SH-SY5Y (cell line): ENCODE results near the gene MYBPC2.

Experiments
- GATA2 ChIP-seq: IDR thresholded peaks from 2 replicates; pipeline ENCODE4 v1.6.1; 2011; ENCODE audit warnings: mild to moderate bottlenecking, low read depth, low read length
- GATA3 ChIP-seq: IDR thresholded peaks from 2 replicates; pipeline ENCODE4 v1.6.1; 2011; ENCODE audit warnings: low read depth, mild to moderate bottlenecking, low read length, moderate library complexity

GRCh38 chr19:50460161-50460765, 27.6 kb downstream of the MYBPC2 start:
- no peak for TF ChIP-seq GATA2
- TF ChIP-seq GATA3, result no peak
